ENCODE data around the gene PTPRN2. TPM values are rescaled to one million over a fixed set of nuclear protein-coding genes. Genes with fewer than 3 reads are reported as not detected.

The PTPRN2 gene
- total and polyA plus RNA-seq, 2 donors (not counting 3 experiments of a cell fraction or from before 2014, with no cell fraction given), result 0.62 to 0.88 TPM

DNA sequence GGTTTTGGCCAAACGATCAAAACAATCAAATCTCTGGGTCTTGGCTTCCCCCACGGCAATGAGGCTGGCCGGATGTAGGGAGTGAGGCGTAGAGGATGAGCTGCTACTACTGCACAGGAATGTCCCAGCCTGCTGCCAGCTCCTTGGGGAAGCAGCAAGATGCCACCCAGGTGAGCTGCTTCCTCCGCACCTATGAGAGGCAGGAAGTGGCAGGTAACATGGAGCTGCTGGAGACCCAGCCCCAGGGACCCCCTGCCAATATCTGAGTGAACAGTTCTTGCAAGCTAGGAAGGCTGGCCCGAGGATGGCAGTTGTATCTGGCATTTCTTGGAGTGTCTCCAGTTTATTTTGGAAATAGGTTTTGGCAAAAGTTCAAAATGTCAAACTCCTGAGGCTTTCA is 837.3 kb downstream of the PTPRN2 start:
- no peaks in the 10 kb centered on the region for H3K9me1 ChIP-seq (replicated peaks; ENCODE audit: control insufficient read depth, extremely low read depth, insufficient read depth, low read length)
- H3K9ac ChIP-seq (replicated peaks; ENCODE audit: extremely low read depth, insufficient read depth, low read length), result no peak overlapping the region
- no peaks in the 10 kb centered on the region for H3K27me3 ChIP-seq (ENCODE audit: control insufficient read depth in 2 of 2, insufficient read depth in 2 of 2, low read length in 2 of 2)
- dilution Hi-C loops (cut with MboI; ENCODE audit: extremely low pct_ligation_motif_present, low sequenced_read_pairs), result no loop called here
- FAIRE-seq (no peak), DNase-seq (ENCODE audit: low read depth, low spot score) (no peak)
- no peak overlapping the region for H3K27ac ChIP-seq (ENCODE audit: insufficient read depth, low read depth, low read length)
- intact Hi-C loops (cut with micrococcal nuclease), result no loop called here
- H3K9me3 ChIP-seq (replicated peaks; ENCODE audit: control insufficient read depth, insufficient read depth, low read length), result peaks cover 8% of the 10 kb centered on the region
- no peak for TF ChIP-seq POLR2AphosphoS5 (IDR thresholded peaks at IDR 0.05; ENCODE audit: insufficient read depth, low read depth, low read length)
- TF ChIP-seq FOS (IDR thresholded peaks at IDR 0.05; ENCODE audit: borderline replicate concordance, insufficient read depth, low read length), result no peak
- TF ChIP-seq, protein P1, sequence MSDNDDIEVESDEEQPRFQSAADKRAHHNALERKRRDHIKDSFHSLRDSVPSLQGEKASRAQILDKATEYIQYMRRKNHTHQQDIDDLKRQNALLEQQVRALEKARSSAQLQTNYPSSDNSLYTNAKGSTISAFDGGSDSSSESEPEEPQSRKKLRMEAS (IDR thresholded peaks at IDR 0.05; ENCODE audit: insufficient read depth, insufficient read length), result no peak
- TF ChIP-seq, protein P2, sequence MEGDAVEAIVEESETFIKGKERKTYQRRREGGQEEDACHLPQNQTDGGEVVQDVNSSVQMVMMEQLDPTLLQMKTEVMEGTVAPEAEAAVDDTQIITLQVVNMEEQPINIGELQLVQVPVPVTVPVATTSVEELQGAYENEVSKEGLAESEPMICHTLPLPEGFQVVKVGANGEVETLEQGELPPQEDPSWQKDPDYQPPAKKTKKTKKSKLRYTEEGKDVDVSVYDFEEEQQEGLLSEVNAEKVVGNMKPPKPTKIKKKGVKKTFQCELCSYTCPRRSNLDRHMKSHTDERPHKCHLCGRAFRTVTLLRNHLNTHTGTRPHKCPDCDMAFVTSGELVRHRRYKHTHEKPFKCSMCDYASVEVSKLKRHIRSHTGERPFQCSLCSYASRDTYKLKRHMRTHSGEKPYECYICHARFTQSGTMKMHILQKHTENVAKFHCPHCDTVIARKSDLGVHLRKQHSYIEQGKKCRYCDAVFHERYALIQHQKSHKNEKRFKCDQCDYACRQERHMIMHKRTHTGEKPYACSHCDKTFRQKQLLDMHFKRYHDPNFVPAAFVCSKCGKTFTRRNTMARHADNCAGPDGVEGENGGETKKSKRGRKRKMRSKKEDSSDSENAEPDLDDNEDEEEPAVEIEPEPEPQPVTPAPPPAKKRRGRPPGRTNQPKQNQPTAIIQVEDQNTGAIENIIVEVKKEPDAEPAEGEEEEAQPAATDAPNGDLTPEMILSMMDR (IDR thresholded peaks at IDR 0.05; ENCODE audit: extremely low read depth in 1 of 2, insufficient read depth in 1 of 2, low read depth in 1 of 2, low read length in 2 of 2), result no peak
- no peak for TF ChIP-seq POLR2A (IDR thresholded peaks at IDR 0.05; ENCODE audit: low read depth, low read length)
- TF ChIP-seq MYC (IDR thresholded peaks at IDR 0.05; ENCODE audit: low read depth, low read length), result no peak
- no peak for TF ChIP-seq JUN (IDR thresholded peaks at IDR 0.05; ENCODE audit: borderline replicate concordance, insufficient read depth, insufficient read length, low read depth)
- no peak for TF ChIP-seq GATA2 (IDR thresholded peaks at IDR 0.05; ENCODE audit: insufficient read depth, insufficient read length, low read depth, low read length)
- TF ChIP-seq EZH2 (IDR thresholded peaks at IDR 0.05; ENCODE audit: borderline replicate concordance, low read depth, low read length, severe bottlenecking), result no peak
- no peaks in the 10 kb centered on the region for H3K36me3 ChIP-seq (ENCODE audit: control insufficient read depth in 2 of 2, extremely low read depth in 1 of 2, insufficient read depth in 2 of 2, low read length in 2 of 2)
- no peaks in the 10 kb centered on the region for H3K4me1 ChIP-seq (ENCODE audit: control insufficient read depth, extremely low read depth, insufficient read depth, low read length)
- CTCF ChIA-PET, result no interaction called here
- POLR2A ChIA-PET, result no interaction called here
- no peaks in the 10 kb centered on the region for H4K20me1 ChIP-seq (replicated peaks; ENCODE audit: control insufficient read depth, extremely low read depth, insufficient read depth, low read length)
- H3K4me3 ChIP-seq (replicated peaks in 1 of 3; ENCODE audit: insufficient read depth in 1 of 3, low read depth in 1 of 3, low read length in 3 of 3), result no peak overlapping the region
- no peak overlapping the region for H3K4me2 ChIP-seq (ENCODE audit: insufficient read depth, low read length)
- BruUV-seq (replicated peaks), result no TSS peak
- no peak overlapping the region for H2AFZ ChIP-seq (ENCODE audit: low read depth, low read length)
- no peaks in the 10 kb centered on the region for H3K79me2 ChIP-seq (ENCODE audit: control insufficient read depth, insufficient read depth, low read length)

Data from endothelial cell of umbilical vein (primary cell).